ENCODE data around the gene ITCH. TPM values are rescaled to one million over a fixed set of nuclear protein-coding genes. Genes with fewer than 3 reads are reported as not detected.
A peak's percentile ranks its signal among the peaks of the same experiment; 100 is the strongest.

ITCH gene
- total RNA-seq, 2 donors from 2014 or later = 35.6 to 40.2 TPM

DNA sequence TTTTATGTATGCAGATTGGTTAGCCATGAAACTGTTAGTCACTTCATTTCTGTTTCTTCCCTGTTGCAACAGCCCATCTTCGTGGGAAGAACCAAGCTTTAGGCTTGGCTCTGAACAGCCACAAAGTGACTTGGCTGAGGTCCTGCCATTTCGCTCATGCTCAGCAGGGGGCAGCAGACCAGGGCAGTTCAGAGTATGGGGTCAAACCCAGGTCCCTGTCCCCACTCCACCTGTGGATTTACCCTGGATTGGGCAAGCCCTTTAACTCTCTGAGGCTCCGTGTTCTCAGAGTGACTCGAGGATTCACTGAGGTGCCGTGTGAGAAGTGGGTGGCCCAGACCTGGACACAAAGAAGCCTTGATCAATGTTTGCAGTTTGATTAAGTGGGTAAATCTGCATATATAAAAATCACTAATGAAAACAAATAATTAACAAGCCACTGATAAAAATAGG, 175.6 kb downstream of the ITCH start:
- TF ChIP-seq, protein P1, sequence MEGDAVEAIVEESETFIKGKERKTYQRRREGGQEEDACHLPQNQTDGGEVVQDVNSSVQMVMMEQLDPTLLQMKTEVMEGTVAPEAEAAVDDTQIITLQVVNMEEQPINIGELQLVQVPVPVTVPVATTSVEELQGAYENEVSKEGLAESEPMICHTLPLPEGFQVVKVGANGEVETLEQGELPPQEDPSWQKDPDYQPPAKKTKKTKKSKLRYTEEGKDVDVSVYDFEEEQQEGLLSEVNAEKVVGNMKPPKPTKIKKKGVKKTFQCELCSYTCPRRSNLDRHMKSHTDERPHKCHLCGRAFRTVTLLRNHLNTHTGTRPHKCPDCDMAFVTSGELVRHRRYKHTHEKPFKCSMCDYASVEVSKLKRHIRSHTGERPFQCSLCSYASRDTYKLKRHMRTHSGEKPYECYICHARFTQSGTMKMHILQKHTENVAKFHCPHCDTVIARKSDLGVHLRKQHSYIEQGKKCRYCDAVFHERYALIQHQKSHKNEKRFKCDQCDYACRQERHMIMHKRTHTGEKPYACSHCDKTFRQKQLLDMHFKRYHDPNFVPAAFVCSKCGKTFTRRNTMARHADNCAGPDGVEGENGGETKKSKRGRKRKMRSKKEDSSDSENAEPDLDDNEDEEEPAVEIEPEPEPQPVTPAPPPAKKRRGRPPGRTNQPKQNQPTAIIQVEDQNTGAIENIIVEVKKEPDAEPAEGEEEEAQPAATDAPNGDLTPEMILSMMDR (IDR thresholded peaks at IDR 0.05) = peak; percentile 48 to 75
- no peak for DNase-seq (ENCODE audit: low spot score)
- Histone ChIP-seq H3K27ac (no peak overlapping the region), H3K4me3 (no peak overlapping the region), H3K27me3 (no peaks in the 10 kb centered on the region), H3K36me3 (peaks cover 66% of the 10 kb centered on the region), H3K4me1 (no peaks in the 10 kb centered on the region), H3K9me3 (no peaks in the 10 kb centered on the region)

DNA sequence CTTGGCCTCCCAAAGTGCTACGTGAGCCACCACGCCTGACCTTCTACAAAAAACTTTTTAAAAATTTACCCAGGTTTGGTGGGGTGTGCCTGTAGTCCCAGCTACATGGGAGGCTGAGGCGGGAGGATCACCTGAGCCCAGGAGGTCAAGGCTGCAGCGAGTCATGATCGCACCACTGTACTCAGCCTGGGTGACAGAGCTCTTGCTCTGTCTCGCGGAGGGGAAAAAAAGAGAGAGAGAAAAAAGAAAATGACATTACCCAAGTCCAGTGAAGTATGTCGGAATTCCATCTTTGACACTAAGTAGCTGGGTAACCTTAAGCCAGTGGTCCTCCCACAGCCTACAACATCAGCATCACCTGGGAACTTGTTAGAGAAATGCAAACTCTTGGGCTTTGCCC, 176.7 kb downstream of the ITCH start:
- H3K36me3 ChIP-seq = peaks cover 56% of the 10 kb centered on the region

GRCh38 chr20:34540596-34541263, 177.7 kb downstream of the ITCH start:
- no peak overlapping the region for H3K27ac ChIP-seq
- TF ChIP-seq, protein P1 (IDR thresholded peaks at IDR 0.05) = no peak
- no peak for DNase-seq (ENCODE audit: low spot score)
- no peaks in the 10 kb centered on the region for H3K4me1 ChIP-seq
- H3K36me3 ChIP-seq = peaks cover 46% of the 10 kb centered on the region
- H3K27me3 ChIP-seq = no peaks in the 10 kb centered on the region
- no peaks in the 10 kb centered on the region for H3K9me3 ChIP-seq
- no peak overlapping the region for H3K4me3 ChIP-seq

More for the DNA sequence above, 176.7 kb downstream of the ITCH start:
- Histone ChIP-seq H3K27me3 (no peaks in the 10 kb centered on the region), H3K4me3 (no peak overlapping the region), H3K9me3 (no peaks in the 10 kb centered on the region), H3K4me1 (no peaks in the 10 kb centered on the region), H3K27ac (no peak overlapping the region)
- TF ChIP-seq, protein P1 (IDR thresholded peaks at IDR 0.05) = no peak
- DNase-seq (ENCODE audit: low spot score) = no peak

DNA sequence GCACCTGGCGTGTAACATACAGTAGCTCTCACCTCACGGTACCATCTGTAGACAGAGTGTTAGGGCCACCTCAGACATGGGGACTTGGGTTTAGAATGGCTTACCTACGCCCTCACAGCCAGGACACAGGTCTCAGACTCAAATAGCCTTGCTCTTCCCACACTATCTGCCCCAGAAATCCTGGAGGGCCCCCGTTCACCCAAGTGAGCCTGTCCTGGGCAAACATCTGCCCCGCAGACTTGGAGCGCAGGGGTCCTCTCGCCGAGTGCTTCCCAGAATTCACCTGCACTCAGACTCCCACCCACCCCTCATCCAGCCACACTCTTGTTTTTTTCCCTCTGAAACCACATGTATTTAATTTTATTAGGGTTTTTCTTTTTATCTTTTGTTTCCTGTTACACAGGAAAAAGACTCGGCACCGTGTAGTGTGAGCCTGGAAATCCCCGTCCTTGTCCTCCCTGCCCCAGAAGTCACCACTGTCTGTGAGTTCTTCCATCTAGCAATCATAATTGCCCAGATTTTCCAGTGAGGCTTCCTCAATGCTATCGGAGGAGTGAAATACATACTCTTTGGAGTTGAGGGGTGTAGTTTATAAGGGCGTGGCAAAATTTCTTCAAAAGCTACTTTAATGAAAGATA, 178.3 kb downstream of the ITCH start:
- H3K27me3 ChIP-seq = no peaks in the 10 kb centered on the region
- H3K9me3 ChIP-seq = no peaks in the 10 kb centered on the region
- H3K27ac ChIP-seq = no peak overlapping the region
- H3K4me1 ChIP-seq = no peaks in the 10 kb centered on the region
- TF ChIP-seq, protein P1 (IDR thresholded peaks at IDR 0.05) = no peak
- no peak for DNase-seq (ENCODE audit: low spot score)
- peaks cover 40% of the 10 kb centered on the region for H3K36me3 ChIP-seq
- H3K4me3 ChIP-seq = no peak overlapping the region

DNA sequence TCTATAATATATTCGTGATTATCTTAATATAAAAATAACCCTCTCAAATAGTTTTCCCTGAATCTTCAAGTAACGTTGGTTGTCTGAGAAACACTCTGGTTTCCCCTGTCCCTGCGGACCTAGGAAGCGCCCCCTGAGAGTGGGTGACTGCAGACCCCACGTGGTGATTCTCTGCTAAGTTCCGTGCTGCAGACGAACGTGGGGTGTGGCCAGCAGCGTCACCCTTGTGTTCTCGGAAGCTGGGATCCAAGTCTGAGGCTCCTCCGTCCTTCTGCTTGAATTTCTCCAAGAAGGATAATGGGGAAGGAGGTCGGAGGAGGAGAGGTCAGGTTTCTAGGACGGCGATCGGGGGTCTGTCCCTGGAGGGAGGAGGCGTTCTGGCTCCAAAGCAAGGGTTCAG, 178.8 kb downstream of the ITCH start:
- Histone ChIP-seq H3K27ac (no peak overlapping the region), H3K9me3 (no peaks in the 10 kb centered on the region), H3K27me3 (no peaks in the 10 kb centered on the region), H3K36me3 (peaks cover 36% of the 10 kb centered on the region), H3K4me3 (no peak overlapping the region), H3K4me1 (no peaks in the 10 kb centered on the region)
- DNase-seq (ENCODE audit: low spot score) = no peak
- TF ChIP-seq, protein P1 (IDR thresholded peaks at IDR 0.05) = no peak
